ENCODE data around the gene PCDHB3.
"Not testable (repeated sequence)": the region's sequence is repeated elsewhere in the genome, so short reads cannot be mapped to it uniquely, and the experiment has no call there.

Gene PCDHB3

DNA sequence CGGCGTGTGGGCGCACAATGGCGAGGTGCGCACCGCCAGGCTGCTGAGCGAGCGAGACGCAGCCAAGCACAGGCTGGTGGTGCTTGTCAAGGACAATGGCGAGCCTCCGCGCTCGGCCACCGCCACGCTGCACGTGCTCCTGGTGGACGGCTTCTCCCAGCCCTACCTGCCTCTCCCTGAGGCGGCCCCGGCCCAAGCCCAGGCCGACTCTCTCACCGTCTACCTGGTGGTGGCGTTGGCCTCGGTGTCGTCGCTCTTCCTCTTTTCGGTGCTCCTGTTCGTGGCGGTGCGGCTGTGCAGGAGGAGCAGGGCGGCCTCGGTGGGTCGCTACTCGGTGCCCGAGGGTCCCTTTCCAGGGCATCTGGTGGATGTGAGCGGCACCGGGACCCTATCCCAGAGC is 51.8 kb downstream of the PCDHB3 start:
- CTCF ChIA-PET; H3K4me1 ChIP-seq (ENCODE audit: control insufficient read depth, insufficient read depth, low read length); H3K9me3 ChIP-seq (ENCODE audit: control insufficient read depth, insufficient read depth, low read depth, low read length); H3K27ac ChIP-seq (ENCODE audit: extremely low read depth, low read depth, low read length); H3K4me3 ChIP-seq (ENCODE audit: low read depth, low read length); POLR2A ChIA-PET; H3K36me3 ChIP-seq (ENCODE audit: control insufficient read depth in 2 of 2, insufficient read depth in 1 of 2, low read length in 2 of 2): not testable (repeated sequence)

All from HEK293 (cell line).